Activated CD8-positive, alpha-beta memory T cell treated with anti-CD3 and anti-CD28 coated beads for 36 hours (primary cell): ENCODE measurements around the gene CRYBA2. TPM values are rescaled to one million over a fixed set of nuclear protein-coding genes. Genes with fewer than 3 reads are reported as not detected.

Experiments
- CTCF ChIA-PET: fragments of 350-600 bp; sonication (Branson Sonifier 250); formaldehyde crosslinking; loops from one replicate; lab custom pipeline; 2021; ENCODE audit warnings: antibody characterized with exemption; lab: Charles Lee
- POLR2A ChIA-PET: fragments of 350-600 bp; sonication (Branson Sonifier 250); formaldehyde crosslinking; loops from one replicate; lab custom pipeline; 2021; ENCODE audit warnings: antibody characterized with exemption; lab: Charles Lee
- total RNA-seq, 2 experiments: library from RNA; stranded (reverse); gene quantifications; one replicate each; pipeline ENCODE4 v1.2.3, GENCODE V29; 2021

CRYBA2 gene
- total RNA-seq, 2 experiments from 2014 or later, result not detected

GRCh38 chr2:218990052-218990451 lies 3.2 kb downstream of the CRYBA2 start:
- ChIA-PET POLR2A (no interaction called here), CTCF (interaction anchor here (0.6 to 1.8 kb wide), 4 partner anchors 8 to 73 kb away, joined by 3 to 5 read pairs (median 4); no protein-coding TSS in a partner anchor)

GRCh38 chr2:218988650-218989049 lies 4.6 kb downstream of the CRYBA2 start:
- POLR2A ChIA-PET, result no interaction called here
- CTCF ChIA-PET, result interaction anchor here (0.9 to 1.9 kb wide), 3 partner anchors 9 to 115 kb away, joined by 5 to 9 read pairs (median 5); no protein-coding TSS in a partner anchor

GRCh38 chr2:218988164-218988563 lies 5.1 kb downstream of the CRYBA2 start:
- ChIA-PET POLR2A (no interaction called here), CTCF (interaction anchor here (1.9 kb wide), 1 partner anchor 8 kb away, joined by 9 read pairs; no protein-coding TSS in a partner anchor)

GRCh38 chr2:218986148-218986761 lies 7.0 kb downstream of the CRYBA2 start:
- ChIA-PET CTCF (no interaction called here), POLR2A (no interaction called here)

- CTCF ChIA-PET, result interaction anchor here (1.2 to 5.7 kb wide), 2 partner anchors 11 to 88 kb away, joined by 3 to 76 read pairs; partner anchors contain the start of gene CRYBA2
- POLR2A ChIA-PET, result no interaction called here
Observed at GRCh38 chr2:218985325-218986091, 7.7 kb downstream of the CRYBA2 start.

- CTCF ChIA-PET, result interaction anchor here (1.2 to 5.7 kb wide), 2 partner anchors 11 to 87 kb away, joined by 3 to 76 read pairs; partner anchors contain the start of gene CRYBA2
Observed at GRCh38 chr2:218985021-218985324, 8.2 kb downstream of the CRYBA2 start, which contains the start of gene FEV. FEV (minus strand) TSS chr2:218985184; CDS start chr2:218985075, 109 bp downstream.

GRCh38 chr2:218984239-218985020 lies 8.8 kb downstream of the CRYBA2 start:
- CTCF ChIA-PET, result interaction anchor here (1.2 to 5.7 kb wide), 2 partner anchors 12 to 87 kb away, joined by 3 to 76 read pairs; partner anchors contain the start of gene CRYBA2
- POLR2A ChIA-PET, result no interaction called here

More at GRCh38 chr2:218985021-218985324, 8.2 kb downstream of the CRYBA2 start, which contains the start of gene FEV:
- POLR2A ChIA-PET, result no interaction called here

GRCh38 chr2:218983934-218984238 lies 9.3 kb downstream of the CRYBA2 start:
- POLR2A ChIA-PET, result no interaction called here
- CTCF ChIA-PET, result interaction anchor here (1.2 to 5.7 kb wide), 2 partner anchors 12 to 86 kb away, joined by 3 to 76 read pairs; partner anchors contain the start of gene CRYBA2

GRCh38 chr2:218983263-218983933 lies 9.8 kb downstream of the CRYBA2 start:
- ChIA-PET POLR2A (no interaction called here), CTCF (interaction anchor here (5.7 kb wide), 1 partner anchor 13 kb away, joined by 76 read pairs; the partner anchor contains the start of gene CRYBA2)

GRCh38 chr2:218982586-218983262 lies 10.5 kb downstream of the CRYBA2 start:
- POLR2A ChIA-PET, result no interaction called here
- CTCF ChIA-PET, result interaction anchor here (0.8 to 5.7 kb wide), 5 partner anchors 13 to 171 kb away, joined by 3 to 76 read pairs (median 5); partner anchors contain the start of gene CRYBA2

- POLR2A ChIA-PET, result no interaction called here
- CTCF ChIA-PET, result interaction anchor here (0.8 to 5.7 kb wide), 13 partner anchors 8 to 171 kb away, joined by 3 to 76 read pairs (median 3); partner anchors contain the start of gene CRYBA2
Observed at GRCh38 chr2:218981881-218982585, 11.2 kb downstream of the CRYBA2 start.

GRCh38 chr2:218981390-218981880 lies 11.8 kb downstream of the CRYBA2 start:
- ChIA-PET CTCF (interaction anchor here (0.8 to 5.7 kb wide), 14 partner anchors 8 to 172 kb away, joined by 3 to 76 read pairs (median 4); partner anchors contain the start of gene CRYBA2), POLR2A (interaction anchor here (0.5 kb wide), 1 partner anchor 86 kb away, joined by 3 read pairs; no protein-coding TSS in a partner anchor)

- POLR2A ChIA-PET, result interaction anchor here (0.5 kb wide), 1 partner anchor 85 kb away, joined by 3 read pairs; no protein-coding TSS in a partner anchor
- CTCF ChIA-PET, result interaction anchor here (0.5 to 5.7 kb wide), 41 partner anchors 8 to 625 kb away, joined by 3 to 76 read pairs (median 4); partner anchors contain the start of genes CATIP, CFAP65 and CRYBA2
Observed at GRCh38 chr2:218980735-218981389, 12.4 kb downstream of the CRYBA2 start.

GRCh38 chr2:218979846-218980734 lies 13.1 kb downstream of the CRYBA2 start:
- CTCF ChIA-PET, result interaction anchor here (0.6 to 5.7 kb wide), 44 partner anchors 8 to 624 kb away, joined by 3 to 76 read pairs (median 4); partner anchors contain the start of genes CATIP, CFAP65, CRYBA2 and TUBA4B
- POLR2A ChIA-PET, result no interaction called here

- ChIA-PET POLR2A (no interaction called here), CTCF (interaction anchor here (0.7 to 1.5 kb wide), 3 partner anchors 83 to 128 kb away, joined by 3 to 5 read pairs (median 4); no protein-coding TSS in a partner anchor)
Observed at GRCh38 chr2:218975060-218975777, 18.0 kb downstream of the CRYBA2 start.
